MM.1S (cell line): ENCODE results near the gene FAM234A.

Source experiments
- DNase-seq: peaks from one replicate; pipeline ENCODE4 v3.0.0-alpha.2; 2015
- H2AFZ ChIP-seq: fragments of 300-600 bp; sonication (generic); 2 replicates; pipeline ENCODE4 v1.6.0; 2016; ENCODE audit warnings: antibody characterized with exemption, low read length
- H3F3A ChIP-seq: fragments of 300-600 bp; sonication (generic); 2 replicates; pipeline ENCODE4 v1.6.1; 2016; ENCODE audit warnings: mild to moderate bottlenecking, antibody characterized with exemption, low read length, moderate library complexity, mixed read lengths; ENCODE audit not compliant: insufficient read depth
- H3K27ac ChIP-seq: fragments of 300-600 bp; sonication (generic); 2 replicates; pipeline ENCODE4 v1.5.1; 2016; ENCODE audit warnings: mild to moderate bottlenecking, low read length
- H3K27me3 ChIP-seq: fragments of 300-600 bp; sonication (generic); replicated peaks from 2 replicates; pipeline ENCODE4 v1.6.0; 2016; ENCODE audit warnings: low read length; ENCODE audit not compliant: insufficient read depth
- H3K36me3 ChIP-seq: fragments of 300-600 bp; sonication (generic); replicated peaks from 2 replicates; pipeline ENCODE4 v1.6.1; 2016; ENCODE audit warnings: mild to moderate bottlenecking, low read length, mixed read lengths; ENCODE audit not compliant: insufficient read depth
- H3K4me1 ChIP-seq: fragments of 300-600 bp; sonication (generic); 2 replicates; pipeline ENCODE4 v1.6.1; 2016; ENCODE audit warnings: low read length, mixed read lengths
- H3K4me2 ChIP-seq: fragments of 300-600 bp; sonication (generic); 2 replicates; pipeline ENCODE4 v1.6.0; 2016; ENCODE audit warnings: low read depth, low read length
- H3K4me3 ChIP-seq: fragments of 300-600 bp; sonication (generic); 2 replicates; pipeline ENCODE4 v1.5.1; 2016; ENCODE audit warnings: low read length, mixed read lengths
- H3K79me2 ChIP-seq: fragments of 300-600 bp; sonication (generic); 2 replicates; pipeline ENCODE4 v1.6.1; 2016; ENCODE audit warnings: mixed run types, low read length, mixed read lengths
- H3K9ac ChIP-seq: fragments of 300-600 bp; sonication (generic); 2 replicates; pipeline ENCODE4 v1.6.1; 2016; ENCODE audit warnings: low read length, mixed read lengths
- H3K9me2 ChIP-seq: fragments of 300-600 bp; sonication (generic); replicated peaks from 2 replicates; pipeline ENCODE4 v1.6.1; 2016; ENCODE audit warnings: mild to moderate bottlenecking, low read length, mixed read lengths; ENCODE audit not compliant: insufficient read depth
- H3K9me3 ChIP-seq: fragments of 300-600 bp; sonication (generic); replicated peaks from 2 replicates; pipeline ENCODE4 v1.6.1; 2016; ENCODE audit warnings: mild to moderate bottlenecking, low read length, mixed read lengths; ENCODE audit not compliant: insufficient read depth
- H4K20me1 ChIP-seq: fragments of 300-600 bp; sonication (generic); 2 replicates; pipeline ENCODE4 v1.6.1; 2016; ENCODE audit warnings: mild to moderate bottlenecking, low read length, moderate library complexity, mixed read lengths; ENCODE audit not compliant: insufficient read depth
- CTCF ChIP-seq: fragments of 300-600 bp; sonication (generic); IDR thresholded peaks from 2 replicates; pipeline ENCODE4 v1.5.1; 2016; ENCODE audit warnings: antibody characterized with exemption, low read length, mixed read lengths
- EZH2 ChIP-seq: fragments of 300-600 bp; sonication (generic); optimal IDR thresholded peaks from 2 replicates; pipeline ENCODE3; 2017; ENCODE audit warnings: low read depth, mild to moderate bottlenecking, antibody characterized with exemption, low read length, mixed read lengths
- EZH2phosphoT487 ChIP-seq: fragments of 300-600 bp; sonication (generic); IDR thresholded peaks from 2 replicates; pipeline ENCODE4 v1.6.1; 2018; ENCODE audit warnings: antibody characterized with exemption, low read length

The FAM234A gene

GRCh38 chr16:247027-247426 is 12.4 kb downstream of the FAM234A start:
- Histone ChIP-seq H3K9ac (no peak overlapping the region), H3K36me3 (no peaks in the 10 kb centered on the region), H2AFZ (no peak overlapping the region), H3K27ac (no peak overlapping the region), H3K9me3 (no peaks in the 10 kb centered on the region), H3K79me2 (no peaks in the 10 kb centered on the region), H3K9me2 (no peaks in the 10 kb centered on the region), H3K4me3 (no peak overlapping the region), H4K20me1 (no peaks in the 10 kb centered on the region), H3K27me3 (no peaks in the 10 kb centered on the region), H3K4me2 (no peak overlapping the region), H3K4me1 (no peaks in the 10 kb centered on the region), H3F3A (no peaks in the 10 kb centered on the region)
- TF ChIP-seq EZH2, result no peak
- no peak for DNase-seq

GRCh38 chr16:249431-249830 is 14.8 kb downstream of the FAM234A start:
- no peaks in the 10 kb centered on the region for H3K79me2 ChIP-seq
- no peaks in the 10 kb centered on the region for H3F3A ChIP-seq
- no peaks in the 10 kb centered on the region for H4K20me1 ChIP-seq
- H3K27me3 ChIP-seq, result no peaks in the 10 kb centered on the region
- no peak overlapping the region for H3K4me2 ChIP-seq
- no peak overlapping the region for H3K27ac ChIP-seq
- no peak overlapping the region for H3K4me3 ChIP-seq
- no peaks in the 10 kb centered on the region for H3K4me1 ChIP-seq
- H3K36me3 ChIP-seq, result no peaks in the 10 kb centered on the region
- DNase-seq, result no peak
- H3K9me3 ChIP-seq, result no peaks in the 10 kb centered on the region
- TF ChIP-seq EZH2 (no peak), CTCF (no peak), EZH2phosphoT487 (no peak)
- H3K9ac ChIP-seq, result no peak overlapping the region
- H2AFZ ChIP-seq, result no peak overlapping the region
- no peaks in the 10 kb centered on the region for H3K9me2 ChIP-seq

GRCh38 chr16:252366-253337 is 18.0 kb downstream of the FAM234A start:
- no peak overlapping the region for H3K4me2 ChIP-seq
- H3K9me2 ChIP-seq, result no peaks in the 10 kb centered on the region
- no peaks in the 10 kb centered on the region for H4K20me1 ChIP-seq
- no peak for TF ChIP-seq EZH2phosphoT487
- no peak for TF ChIP-seq EZH2
- no peaks in the 10 kb centered on the region for H3K36me3 ChIP-seq
- H3K4me3 ChIP-seq, result no peak overlapping the region
- no peak overlapping the region for H2AFZ ChIP-seq
- DNase-seq, result no peak
- H3K4me1 ChIP-seq, result no peaks in the 10 kb centered on the region
- H3F3A ChIP-seq, result no peaks in the 10 kb centered on the region
- no peaks in the 10 kb centered on the region for H3K9me3 ChIP-seq
- H3K27me3 ChIP-seq, result no peaks in the 10 kb centered on the region
- H3K27ac ChIP-seq, result no peak overlapping the region
- H3K79me2 ChIP-seq, result no peaks in the 10 kb centered on the region
- no peak overlapping the region for H3K9ac ChIP-seq

- Histone ChIP-seq H3K4me3 (no peak overlapping the region), H3K9ac (no peak overlapping the region), H3K9me2 (no peaks in the 10 kb centered on the region), H3K27ac (no peak overlapping the region), H3K4me1 (no peaks in the 10 kb centered on the region), H4K20me1 (no peaks in the 10 kb centered on the region), H3K4me2 (no peak overlapping the region), H3K9me3 (no peaks in the 10 kb centered on the region), H3K27me3 (no peaks in the 10 kb centered on the region), H3K79me2 (no peaks in the 10 kb centered on the region), H3K36me3 (no peaks in the 10 kb centered on the region), H3F3A (no peaks in the 10 kb centered on the region), H2AFZ (no peak overlapping the region)
- TF ChIP-seq EZH2phosphoT487 (no peak), EZH2 (no peak), CTCF (no peak)
- no peak for DNase-seq
Measured at GRCh38 chr16:253833-254232, 19.2 kb downstream of the FAM234A start.
